ENCODE results near the gene NEMP1.

NEMP1 gene

DNA sequence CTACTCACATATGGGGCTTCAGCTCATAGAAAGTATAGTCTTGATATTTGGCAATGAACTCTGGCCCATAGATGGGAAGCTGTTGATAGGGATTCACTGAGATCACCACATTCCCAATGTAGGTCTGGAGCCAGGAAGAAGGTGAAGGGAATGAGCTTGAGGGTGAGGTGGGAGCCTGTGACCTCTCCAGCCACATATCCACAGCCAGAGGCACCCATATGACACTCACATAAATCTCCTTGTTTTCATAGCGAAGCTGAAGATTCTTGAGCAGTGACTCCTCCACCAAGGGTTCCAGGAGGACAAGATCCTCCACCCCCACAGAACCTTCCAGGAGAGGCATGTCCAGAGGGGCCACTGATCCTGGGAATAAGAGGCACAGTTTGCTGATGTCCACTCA, 30.6 kb downstream of the NEMP1 start:
- TF ChIP-seq CTCF (IDR thresholded peaks at IDR 0.05; ENCODE audit: insufficient read depth, low read length, poor library complexity, severe bottlenecking): no peak
- no peak overlapping the region for H3K4me3 ChIP-seq (replicated peaks; ENCODE audit: low read depth, low read length)
- no peak for DNase-seq (ENCODE audit: extremely low read depth, insufficient read length)
- H3K27me3 ChIP-seq (replicated peaks; ENCODE audit: control insufficient read depth, insufficient read depth, low read length): no peaks in the 10 kb centered on the region
- H3K36me3 ChIP-seq (ENCODE audit: control insufficient read depth, insufficient read depth, low read length): no peaks in the 10 kb centered on the region

- no peaks in the 10 kb centered on the region for H3K36me3 ChIP-seq (ENCODE audit: control insufficient read depth, insufficient read depth, low read length)
- peak; percentile 24 for DNase-seq (ENCODE audit: extremely low read depth, insufficient read length)
- H3K4me3 ChIP-seq (replicated peaks; ENCODE audit: low read depth, low read length): no peak overlapping the region
- TF ChIP-seq CTCF (IDR thresholded peaks at IDR 0.05; ENCODE audit: insufficient read depth, low read length, poor library complexity, severe bottlenecking): no peak
- H3K27me3 ChIP-seq (replicated peaks; ENCODE audit: control insufficient read depth, insufficient read depth, low read length): no peaks in the 10 kb centered on the region
Observed at GRCh38 chr12:57046947-57047890, 31.4 kb downstream of the NEMP1 start.

GRCh38 chr12:57046086-57046791, 32.4 kb downstream of the NEMP1 start:
- TF ChIP-seq CTCF (IDR thresholded peaks at IDR 0.05; ENCODE audit: insufficient read depth, low read length, poor library complexity, severe bottlenecking): no peak
- Histone ChIP-seq H3K36me3 (ENCODE audit: control insufficient read depth, insufficient read depth, low read length) (no peaks in the 10 kb centered on the region), H3K4me3 (replicated peaks; ENCODE audit: low read depth, low read length) (no peak overlapping the region), H3K27me3 (replicated peaks; ENCODE audit: control insufficient read depth, insufficient read depth, low read length) (no peaks in the 10 kb centered on the region)
- DNase-seq (ENCODE audit: extremely low read depth, insufficient read length): no peak

DNA sequence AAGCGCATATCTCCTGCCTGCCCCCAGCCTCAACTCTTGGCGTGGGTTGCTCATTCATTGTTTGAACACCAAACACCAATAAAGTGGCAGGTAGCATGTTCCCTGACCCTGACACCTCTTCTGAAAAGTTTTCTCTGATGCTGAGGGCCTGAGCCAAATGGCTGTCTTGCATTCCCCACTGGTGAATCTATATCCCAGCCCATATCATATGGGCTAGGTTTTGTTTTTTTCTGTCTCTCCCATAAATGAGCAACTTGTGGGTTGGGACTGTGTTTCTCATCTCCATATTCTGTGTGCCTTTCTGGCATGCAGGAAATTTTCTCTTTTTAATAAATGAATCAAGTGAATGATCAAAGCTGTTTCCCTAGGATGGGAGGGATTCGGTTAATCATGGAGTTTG, 33.7 kb downstream of the NEMP1 start:
- TF ChIP-seq CTCF (IDR thresholded peaks at IDR 0.05; ENCODE audit: insufficient read depth, low read length, poor library complexity, severe bottlenecking): no peak
- no peaks in the 10 kb centered on the region for H3K27me3 ChIP-seq (replicated peaks; ENCODE audit: control insufficient read depth, insufficient read depth, low read length)
- H3K4me3 ChIP-seq (replicated peaks; ENCODE audit: low read depth, low read length): no peak overlapping the region
- DNase-seq (ENCODE audit: extremely low read depth, insufficient read length): no peak
- no peaks in the 10 kb centered on the region for H3K36me3 ChIP-seq (ENCODE audit: control insufficient read depth, insufficient read depth, low read length)

GRCh38 chr12:57044468-57044867, 34.1 kb downstream of the NEMP1 start:
- no peaks in the 10 kb centered on the region for H3K27me3 ChIP-seq (replicated peaks; ENCODE audit: control insufficient read depth, insufficient read depth, low read length)
- no peak for DNase-seq (ENCODE audit: extremely low read depth, insufficient read length)

More at GRCh38 chr12:57044468-57044867, 34.1 kb downstream of the NEMP1 start:
- TF ChIP-seq CTCF (IDR thresholded peaks at IDR 0.05; ENCODE audit: insufficient read depth, low read length, poor library complexity, severe bottlenecking): no peak
- no peak overlapping the region for H3K4me3 ChIP-seq (replicated peaks; ENCODE audit: low read depth, low read length)
- no peaks in the 10 kb centered on the region for H3K36me3 ChIP-seq (ENCODE audit: control insufficient read depth, insufficient read depth, low read length)
